ENCODE data around the gene C15orf39.
"Not testable (repeated sequence)": the region's sequence is repeated elsewhere in the genome, so short reads cannot be mapped to it uniquely, and the experiment has no call there.

Gene C15orf39

GRCh38 chr15:75224281-75224680 lies 22.6 kb downstream of the C15orf39 start:
- in situ Hi-C loops (cut with MboI; ENCODE audit: low sequenced_read_pairs, unreplicated experiment) = no loop called here

GRCh38 chr15:75225102-75225836 lies 23.6 kb downstream of the C15orf39 start:
- DNase-seq (ENCODE audit: low spot score); in situ Hi-C loops (cut with MboI; ENCODE audit: low sequenced_read_pairs, unreplicated experiment): not testable (repeated sequence)

More at GRCh38 chr15:75224281-75224680, 22.6 kb downstream of the C15orf39 start:
- no peak for DNase-seq (ENCODE audit: low spot score)
- TF ChIP-seq CTCF (IDR thresholded peaks at IDR 0.05; ENCODE audit: borderline replicate concordance, control extremely low read depth, extremely low read depth, insufficient read depth, missing control alignments) = no peak

GRCh38 chr15:75225951-75226732 lies 24.5 kb downstream of the C15orf39 start:
- DNase-seq (ENCODE audit: low spot score) = no peak
- TF ChIP-seq CTCF (IDR thresholded peaks at IDR 0.05; ENCODE audit: borderline replicate concordance, control extremely low read depth, extremely low read depth, insufficient read depth, missing control alignments) = no peak
- in situ Hi-C loops (cut with MboI; ENCODE audit: low sequenced_read_pairs, unreplicated experiment) = no loop called here

- in situ Hi-C loops (cut with MboI; ENCODE audit: low sequenced_read_pairs, unreplicated experiment); DNase-seq (ENCODE audit: low spot score): not testable (repeated sequence)
Observed at GRCh38 chr15:75227112-75227511, 25.4 kb downstream of the C15orf39 start.

DNA sequence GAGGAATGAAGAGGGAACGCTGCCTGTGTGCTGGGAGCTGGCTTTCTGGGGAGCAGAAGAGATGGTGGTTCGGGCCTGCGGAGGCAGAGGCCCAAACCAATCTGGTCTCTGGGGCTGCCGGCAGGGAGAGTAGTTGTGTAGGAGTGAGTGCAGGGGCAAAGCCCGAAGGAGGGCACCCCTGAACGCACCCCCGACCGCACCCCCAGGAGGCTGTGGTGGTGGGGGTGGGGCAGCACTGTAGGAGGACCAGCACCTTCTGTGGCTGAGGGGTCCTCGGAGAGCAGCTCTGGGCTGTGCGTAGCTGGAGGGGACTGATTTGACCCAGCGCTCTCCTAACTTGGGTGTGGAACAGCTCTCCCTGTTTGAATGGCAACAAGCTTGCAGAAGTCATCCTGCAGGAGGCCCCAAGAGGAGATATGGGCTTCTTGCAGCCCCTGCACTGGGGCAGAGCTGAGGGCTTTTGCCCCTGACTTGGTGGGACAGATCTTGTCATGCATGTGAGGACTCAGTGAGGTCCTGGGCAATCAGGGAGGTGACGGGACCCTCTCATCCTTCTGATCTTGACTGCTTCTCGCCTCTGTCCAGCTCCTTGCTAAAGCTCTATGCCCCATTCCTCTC lies 26.1 kb downstream of the C15orf39 start:
- no peak for TF ChIP-seq CTCF (IDR thresholded peaks at IDR 0.05; ENCODE audit: borderline replicate concordance, control extremely low read depth, extremely low read depth, insufficient read depth, missing control alignments)
- in situ Hi-C loops (cut with MboI; ENCODE audit: low sequenced_read_pairs, unreplicated experiment) = no loop called here
- DNase-seq (ENCODE audit: low spot score) = no peak

GRCh38 chr15:75228787-75229186 lies 27.1 kb downstream of the C15orf39 start:
- no peak for DNase-seq (ENCODE audit: low spot score)
- in situ Hi-C loops (cut with MboI; ENCODE audit: low sequenced_read_pairs, unreplicated experiment) = no loop called here
- TF ChIP-seq CTCF (IDR thresholded peaks at IDR 0.05; ENCODE audit: borderline replicate concordance, control extremely low read depth, extremely low read depth, insufficient read depth, missing control alignments) = no peak

GRCh38 chr15:75229191-75230015 lies 27.7 kb downstream of the C15orf39 start:
- DNase-seq (ENCODE audit: low spot score) = no peak
- in situ Hi-C loops (cut with MboI; ENCODE audit: low sequenced_read_pairs, unreplicated experiment) = no loop called here
- no peak for TF ChIP-seq CTCF (IDR thresholded peaks at IDR 0.05; ENCODE audit: borderline replicate concordance, control extremely low read depth, extremely low read depth, insufficient read depth, missing control alignments)
